ENCODE data around the gene MORN4. TPM values are rescaled to one million over a fixed set of nuclear protein-coding genes. Genes with fewer than 3 reads are reported as not detected.

Gene MORN4
- total and polyA plus RNA-seq, 4 donors, result 4.1 to 16.1 (median 7.0) TPM

DNA sequence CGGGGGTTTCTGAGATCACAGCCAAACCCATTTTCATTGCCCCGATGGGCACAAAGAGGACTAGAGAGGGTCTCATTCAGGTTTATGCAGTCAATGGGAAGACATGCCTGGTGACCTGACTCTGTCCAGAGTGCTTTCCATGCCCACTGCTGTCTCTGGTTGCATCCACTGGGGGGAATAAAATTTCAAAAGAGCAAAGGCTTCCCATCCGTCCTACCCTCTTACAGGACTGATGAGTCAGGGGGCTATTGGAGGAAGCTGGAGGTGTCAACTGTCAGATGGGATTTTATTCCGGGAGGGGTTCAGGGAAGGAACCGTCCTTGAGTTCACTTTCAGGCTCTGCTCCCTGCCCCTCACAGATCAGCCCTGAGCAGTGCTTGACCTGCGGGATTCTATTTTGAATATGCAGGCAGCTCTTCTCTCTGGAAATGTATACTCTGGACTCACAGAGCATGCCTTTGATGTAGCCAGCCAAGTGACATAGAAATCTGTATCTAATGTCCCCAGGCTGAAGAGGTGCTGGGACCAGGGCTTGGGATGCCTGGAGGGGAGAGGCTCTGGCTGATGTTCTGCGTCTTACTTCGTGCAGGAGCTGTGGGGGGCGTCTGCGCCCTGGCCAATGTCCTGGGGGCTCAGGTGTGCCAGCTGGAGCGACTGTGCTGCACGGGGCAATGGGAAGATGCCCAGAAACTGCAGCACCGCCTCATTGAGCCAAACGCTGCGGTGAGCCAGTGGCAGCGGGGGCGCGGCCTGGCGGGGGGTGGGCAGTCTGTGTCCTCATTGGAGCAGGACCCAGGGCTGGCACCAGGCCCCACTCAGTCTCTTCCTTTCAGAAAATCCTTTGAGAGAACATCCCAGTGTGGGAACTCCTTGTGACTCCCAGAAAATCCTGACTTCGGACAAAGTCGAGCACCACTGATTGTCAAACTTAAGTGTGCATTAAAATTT, 31.8 kb downstream of the MORN4 start:
- 86 to 88% methylated on average over 21 of the region's 21 CpGs for WGBS, 2 donors
- H3K4me1 ChIP-seq (ENCODE audit: control insufficient read depth in 5 of 5, insufficient read depth in 5 of 5, low read length in 5 of 5), result peaks cover 0 to 5% (median 0%) of the 10 kb centered on the region in 5 donors

DNA sequence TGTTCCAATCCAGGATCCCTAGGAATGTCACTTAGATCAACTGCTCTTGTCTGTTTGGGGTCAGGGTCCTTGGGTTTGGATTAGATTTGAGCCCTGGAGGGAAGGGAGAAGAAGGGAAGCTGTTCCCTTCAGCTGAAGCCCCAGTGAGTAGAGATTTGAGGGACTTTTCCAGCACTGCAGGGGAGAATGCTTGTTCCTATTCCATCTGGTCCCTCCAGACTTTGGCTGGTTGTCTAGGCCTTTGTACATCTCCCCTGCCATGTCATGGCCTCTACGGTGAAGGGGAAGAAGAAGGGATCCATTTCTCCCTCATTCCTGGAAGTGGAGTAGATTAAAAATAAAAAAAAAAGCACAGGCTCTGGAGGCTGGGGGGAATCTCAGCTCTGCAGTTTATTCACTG, 32.7 kb downstream of the MORN4 start:
- no peaks in the 10 kb centered on the region for H3K36me3 ChIP-seq (ENCODE audit: control insufficient read depth in 4 of 4, insufficient read depth in 4 of 4, low read length in 4 of 4)
- peaks cover 0 to 5% (median 0%) of the 10 kb centered on the region in 5 donors for H3K4me1 ChIP-seq (ENCODE audit: control insufficient read depth in 5 of 5, insufficient read depth in 5 of 5, low read length in 5 of 5)
- no peaks in the 10 kb centered on the region for H3K27me3 ChIP-seq (ENCODE audit: control insufficient read depth in 3 of 3, insufficient read depth in 3 of 3, low read length in 2 of 3)
- WGBS, 2 donors, result 97 to 100% methylated on average over 1 of the region's 1 CpG
- ATAC-seq (ENCODE audit: insufficient read depth, low FRiP score), result no peak
- TF ChIP-seq, protein P1, sequence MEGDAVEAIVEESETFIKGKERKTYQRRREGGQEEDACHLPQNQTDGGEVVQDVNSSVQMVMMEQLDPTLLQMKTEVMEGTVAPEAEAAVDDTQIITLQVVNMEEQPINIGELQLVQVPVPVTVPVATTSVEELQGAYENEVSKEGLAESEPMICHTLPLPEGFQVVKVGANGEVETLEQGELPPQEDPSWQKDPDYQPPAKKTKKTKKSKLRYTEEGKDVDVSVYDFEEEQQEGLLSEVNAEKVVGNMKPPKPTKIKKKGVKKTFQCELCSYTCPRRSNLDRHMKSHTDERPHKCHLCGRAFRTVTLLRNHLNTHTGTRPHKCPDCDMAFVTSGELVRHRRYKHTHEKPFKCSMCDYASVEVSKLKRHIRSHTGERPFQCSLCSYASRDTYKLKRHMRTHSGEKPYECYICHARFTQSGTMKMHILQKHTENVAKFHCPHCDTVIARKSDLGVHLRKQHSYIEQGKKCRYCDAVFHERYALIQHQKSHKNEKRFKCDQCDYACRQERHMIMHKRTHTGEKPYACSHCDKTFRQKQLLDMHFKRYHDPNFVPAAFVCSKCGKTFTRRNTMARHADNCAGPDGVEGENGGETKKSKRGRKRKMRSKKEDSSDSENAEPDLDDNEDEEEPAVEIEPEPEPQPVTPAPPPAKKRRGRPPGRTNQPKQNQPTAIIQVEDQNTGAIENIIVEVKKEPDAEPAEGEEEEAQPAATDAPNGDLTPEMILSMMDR (IDR thresholded peaks at IDR 0.05; ENCODE audit: control extremely low read depth, extremely low read depth), result no peak
- no peak overlapping the region for H3K9ac ChIP-seq (ENCODE audit: insufficient read depth in 1 of 2, low read length in 2 of 2)
- no peak for DNase-seq
- H3K4me3 ChIP-seq, result no peak overlapping the region
- peak overlapping the region in 1 of 2 donors; percentile 27 for H3K27ac ChIP-seq (ENCODE audit: low read depth in 1 of 2, low read length in 1 of 2)
- H3K9me3 ChIP-seq (ENCODE audit: control insufficient read depth in 4 of 4, insufficient read depth in 3 of 4, low read length in 3 of 4), result no peaks in the 10 kb centered on the region

More for the DNA sequence above, 31.8 kb downstream of the MORN4 start:
- no peak for ATAC-seq (ENCODE audit: insufficient read depth, low FRiP score)
- Histone ChIP-seq H3K27ac (ENCODE audit: low read depth in 1 of 2, low read length in 1 of 2) (peak overlapping the region in 1 of 2 donors; percentile 27), H3K9me3 (ENCODE audit: control insufficient read depth in 4 of 4, insufficient read depth in 3 of 4, low read length in 3 of 4) (no peaks in the 10 kb centered on the region), H3K36me3 (ENCODE audit: control insufficient read depth in 4 of 4, insufficient read depth in 4 of 4, low read length in 4 of 4) (no peaks in the 10 kb centered on the region), H3K4me3 (no peak overlapping the region), H3K27me3 (ENCODE audit: control insufficient read depth in 3 of 3, insufficient read depth in 3 of 3, low read length in 2 of 3) (no peaks in the 10 kb centered on the region), H3K9ac (ENCODE audit: insufficient read depth in 1 of 2, low read length in 2 of 2) (no peak overlapping the region)
- no peak for DNase-seq
- TF ChIP-seq, protein P1 (IDR thresholded peaks at IDR 0.05; ENCODE audit: control extremely low read depth, extremely low read depth), result no peak

DNA sequence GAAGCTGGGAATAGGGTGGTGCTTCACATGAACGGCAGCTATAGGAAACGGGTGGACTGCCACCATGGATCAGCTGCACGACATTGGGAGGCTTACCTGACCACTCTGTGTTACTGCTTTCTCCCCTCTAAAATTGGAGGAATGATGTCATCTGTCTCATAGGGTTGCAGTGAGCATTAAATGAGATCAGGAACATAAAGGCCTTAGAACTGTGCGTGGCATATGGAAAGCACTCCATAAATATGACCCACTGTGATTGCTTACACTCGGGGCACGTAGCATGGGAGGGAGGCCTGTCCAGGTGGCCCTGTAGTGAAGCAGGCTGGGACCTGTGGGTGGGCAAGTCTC, 34.1 kb downstream of the MORN4 start:
- DNase-seq (no peak), ATAC-seq (ENCODE audit: insufficient read depth, low FRiP score) (no peak)
- Histone ChIP-seq H3K4me1 (ENCODE audit: control insufficient read depth in 5 of 5, insufficient read depth in 5 of 5, low read length in 5 of 5) (peaks cover 0 to 5% (median 0%) of the 10 kb centered on the region in 5 donors), H3K27me3 (ENCODE audit: control insufficient read depth in 3 of 3, insufficient read depth in 3 of 3, low read length in 2 of 3) (no peaks in the 10 kb centered on the region), H3K9me3 (ENCODE audit: control insufficient read depth in 4 of 4, insufficient read depth in 3 of 4, low read length in 3 of 4) (no peaks in the 10 kb centered on the region), H3K4me3 (no peak overlapping the region), H3K36me3 (ENCODE audit: control insufficient read depth in 4 of 4, insufficient read depth in 4 of 4, low read length in 4 of 4) (no peaks in the 10 kb centered on the region), H3K9ac (ENCODE audit: insufficient read depth in 1 of 2, low read length in 2 of 2) (no peak overlapping the region), H3K27ac (ENCODE audit: low read depth in 1 of 2, low read length in 1 of 2) (no peak overlapping the region)
- TF ChIP-seq, protein P1 (IDR thresholded peaks at IDR 0.05; ENCODE audit: control extremely low read depth, extremely low read depth), result no peak
- 89 to 91% methylated on average over 6 of the region's 6 CpGs for WGBS, 2 donors

Data from lung (tissue), 12 donors.